Keratinocyte (primary cell): Measurements from ENCODE around the gene TMEM120B. TPM values are rescaled to one million over a fixed set of nuclear protein-coding genes. Genes with fewer than 3 reads are reported as not detected.

ENCODE experiments used
- DNase-seq: peaks from one replicate; pipeline ENCODE4 v3.0.0-alpha.2; 2011; ENCODE audit warnings: low read depth, missing footprints, low spot score
- FAIRE-seq: peaks from 2 replicates; lab custom pipeline; 2011; peaks lifted over from hg19 to GRCh38; lab: Jason Lieb, UNC
- H2AFZ ChIP-seq: 2 replicates; pipeline ENCODE4 v1.6.0; 2012; ENCODE audit warnings: low read length, control low read depth, inconsistent platforms; ENCODE audit not compliant: control insufficient read depth
- H3K27ac ChIP-seq: 2 replicates; pipeline ENCODE4 v1.5.1; 2011; ENCODE audit warnings: low read length; ENCODE audit not compliant: control insufficient read depth, insufficient read depth
- H3K27me3 ChIP-seq: 3 replicates; pipeline ENCODE4 v1.6.0; 2011; ENCODE audit warnings: low read length; ENCODE audit not compliant: control insufficient read depth, insufficient read depth; ENCODE audit errors: extremely low read depth
- H3K36me3 ChIP-seq, 2 experiments: 2 replicates in 1 of 2; 3 replicates in 1 of 2; pipeline ENCODE4 v1.5.1; 2011; ENCODE audit warnings: low read length in 2 of 2, mild to moderate bottlenecking in 1 of 2; ENCODE audit not compliant: control insufficient read depth in 2 of 2, insufficient read depth in 2 of 2; ENCODE audit errors: extremely low read depth in 1 of 2
- H3K4me1 ChIP-seq: 3 replicates; pipeline ENCODE4 v1.5.1; 2011; ENCODE audit warnings: low read length; ENCODE audit not compliant: control insufficient read depth, insufficient read depth; ENCODE audit errors: extremely low read depth
- H3K4me2 ChIP-seq: 3 replicates; pipeline ENCODE4 v1.6.0; 2011; ENCODE audit warnings: low read depth, low read length; ENCODE audit not compliant: control insufficient read depth, insufficient read depth; ENCODE audit errors: extremely low read depth
- H3K4me3 ChIP-seq, 3 experiments: fragments of 200-600 bp in 1 of 3; sonication (generic) in 1 of 3; 2 replicates in 2 of 3; 3 replicates in 1 of 3; pipeline ENCODE4 v1.5.1; 2011 to 2016; ENCODE audit warnings: low read length in 3 of 3, mild to moderate bottlenecking in 3 of 3, control low read depth in 2 of 3, inconsistent platforms in 1 of 3, low read depth in 1 of 3, mixed read lengths in 1 of 3, mixed run types in 1 of 3, moderate library complexity in 1 of 3; ENCODE audit not compliant: control insufficient read depth in 2 of 3, insufficient read depth in 2 of 3; ENCODE audit errors: extremely low read depth in 1 of 3
- H3K79me2 ChIP-seq: 2 replicates; pipeline ENCODE4 v1.6.0; 2012; ENCODE audit warnings: low read length; ENCODE audit not compliant: control insufficient read depth, insufficient read depth
- H3K9ac ChIP-seq: 3 replicates; pipeline ENCODE4 v1.6.0; 2011; ENCODE audit warnings: low read length; ENCODE audit not compliant: control insufficient read depth, insufficient read depth; ENCODE audit errors: extremely low read depth
- H3K9me1 ChIP-seq: 3 replicates; pipeline ENCODE4 v1.6.0; 2011; ENCODE audit warnings: low read length; ENCODE audit not compliant: control insufficient read depth, insufficient read depth; ENCODE audit errors: extremely low read depth
- H3K9me3 ChIP-seq: 2 replicates; pipeline ENCODE4 v1.5.1; 2012; ENCODE audit warnings: low read depth, low read length; ENCODE audit not compliant: control insufficient read depth
- H4K20me1 ChIP-seq: 3 replicates; pipeline ENCODE4 v1.6.0; 2011; ENCODE audit warnings: low read length; ENCODE audit not compliant: control insufficient read depth, insufficient read depth; ENCODE audit errors: extremely low read depth
- CTCF ChIP-seq, 3 experiments: IDR thresholded peaks in 1 of 3; conservative IDR thresholded peaks in 1 of 3; optimal IDR thresholded peaks in 1 of 3; 2 replicates in 2 of 3; 3 replicates in 1 of 3; pipeline versions ENCODE3 to v1.5.1; 2011; ENCODE audit warnings: low read length in 3 of 3, mild to moderate bottlenecking in 3 of 3, moderate library complexity in 2 of 3, control low read depth in 1 of 3, inconsistent platforms in 1 of 3; ENCODE audit not compliant: insufficient read depth in 2 of 3; ENCODE audit errors: extremely low read depth in 1 of 3
- EZH2 ChIP-seq: IDR thresholded peaks from one replicate; pipeline ENCODE4 v1.6.1; 2012; ENCODE audit warnings: inconsistent platforms, mild to moderate bottlenecking, low read length, moderate library complexity
- dilution Hi-C: fragments of 300-500 bp; cut with MboI; formaldehyde crosslinking; loops from one replicate; pipeline ENCODE4 v1.7.0; 2020; ENCODE audit warnings: low sequenced_read_pairs; ENCODE audit not compliant: extremely low pct_ligation_motif_present
- polyA plus RNA-seq, 5 experiments: library from polyadenylated mRNA; depleted of rRNA in 3 of 5; stranded (reverse) in 3 of 5; stranded (forward) in 1 of 5; unstranded in 1 of 5; fragments of >200 nt; gene quantifications; 1 replicate in 1 of 5; 2 replicates in 3 of 5; 3 replicates in 1 of 5; pipeline versions ENCODE4 v1.2.1 to v1.2.3, GENCODE V29; 2011 to 2012; ENCODE audit warnings: missing spikeins in 2 of 5, low read depth in 1 of 5, low replicate concordance in 1 of 5

TMEM120B gene
- polyA plus RNA-seq, 1 donor (not counting 4 experiments of a cell fraction or from before 2014, with no cell fraction given) = 6.9 TPM

GRCh38 chr12:121799842-121800693 is 87.5 kb downstream of the TMEM120B start:
- peak overlapping the region; percentile 98 for H3K9ac ChIP-seq
- H3K4me3 ChIP-seq = peak overlapping the region; percentile 50 to 62 (median 58)
- TF ChIP-seq EZH2 (no peak), CTCF (optimal IDR thresholded peaks at IDR 0.05 in 1 of 3, IDR thresholded peaks at IDR 0.05 in 1 of 3, conservative IDR thresholded peaks at IDR 0.05 in 1 of 3; ENCODE audit: extremely low read depth in 1 of 3, insufficient read depth in 2 of 3, low read length in 3 of 3) (no peak)
- no peaks in the 10 kb centered on the region for H3K27me3 ChIP-seq
- H2AFZ ChIP-seq = peak overlapping the region; percentile 37
- H3K9me1 ChIP-seq = no peaks in the 10 kb centered on the region
- peaks cover 18% of the 10 kb centered on the region for H3K79me2 ChIP-seq
- dilution Hi-C loops = no loop called here
- peak overlapping the region; percentile 90 for H3K27ac ChIP-seq
- no peaks in the 10 kb centered on the region for H4K20me1 ChIP-seq
- H3K9me3 ChIP-seq = no peaks in the 10 kb centered on the region
- FAIRE-seq = no peak
- peak overlapping the region; percentile 95 for H3K4me2 ChIP-seq
- H3K4me1 ChIP-seq = peaks cover 45% of the 10 kb centered on the region
- DNase-seq = no peak
- peaks cover 5 to 6% of the 10 kb centered on the region in 2 experiments for H3K36me3 ChIP-seq

DNA sequence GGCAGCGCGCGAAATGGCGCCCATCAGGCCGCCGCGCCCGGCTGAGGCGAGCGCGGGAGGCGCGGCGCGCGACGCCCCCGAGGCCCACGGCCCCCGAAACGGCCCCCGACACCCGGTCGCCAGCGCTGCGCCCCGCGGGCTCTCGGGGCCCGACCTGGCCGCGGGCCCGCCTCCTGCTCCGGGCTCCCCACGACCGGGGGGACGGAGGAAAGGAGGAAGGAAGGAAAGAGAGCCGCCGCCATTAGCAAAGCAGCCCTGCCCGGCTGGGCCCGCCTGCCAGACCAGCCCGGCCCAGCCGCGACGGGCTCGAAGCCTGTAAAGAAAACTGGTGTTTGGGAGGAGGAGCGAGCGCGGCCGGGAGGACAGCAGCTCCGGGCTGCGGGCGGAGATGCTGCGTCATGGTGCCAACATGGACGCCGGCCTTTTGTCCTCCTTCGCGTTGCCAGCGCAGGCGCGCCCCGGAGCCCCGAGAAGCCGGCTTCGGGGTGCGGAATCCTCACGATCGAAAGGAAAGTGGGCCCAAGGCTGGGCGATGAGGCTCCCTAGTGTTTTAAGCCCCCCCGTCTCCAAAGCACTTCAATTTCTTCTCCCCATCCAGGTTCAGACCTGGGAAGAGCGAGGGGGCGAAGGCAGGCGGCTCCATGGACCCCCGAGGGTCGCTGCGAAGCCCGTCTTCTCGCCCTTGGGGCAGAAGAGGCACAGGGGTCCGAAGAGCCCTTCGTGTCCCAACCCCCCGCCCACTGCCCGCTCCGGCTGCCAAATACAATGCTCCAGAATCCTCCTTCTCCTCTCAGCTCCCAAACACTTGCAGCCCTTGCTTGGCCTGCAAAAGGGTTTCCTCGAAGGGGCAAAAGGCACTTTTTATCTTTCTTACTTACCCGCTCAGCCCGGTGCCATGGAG is 88.4 kb downstream of the TMEM120B start:
- no peaks in the 10 kb centered on the region for H3K9me1 ChIP-seq
- H3K4me3 ChIP-seq = peak overlapping the region; percentile 65 to 82 (median 79)
- peak overlapping the region; percentile 98 for H3K9ac ChIP-seq
- no peak overlapping the region for H2AFZ ChIP-seq
- peaks cover 0 to 2% of the 10 kb centered on the region in 2 experiments for H3K36me3 ChIP-seq
- H3K4me1 ChIP-seq = peaks cover 49% of the 10 kb centered on the region
- dilution Hi-C loops = no loop called here
- no peaks in the 10 kb centered on the region for H4K20me1 ChIP-seq
- no peaks in the 10 kb centered on the region for H3K9me3 ChIP-seq
- FAIRE-seq = no peak
- no peaks in the 10 kb centered on the region for H3K27me3 ChIP-seq
- peaks cover 24% of the 10 kb centered on the region for H3K79me2 ChIP-seq
- TF ChIP-seq CTCF (optimal IDR thresholded peaks at IDR 0.05 in 1 of 3, IDR thresholded peaks at IDR 0.05 in 1 of 3, conservative IDR thresholded peaks at IDR 0.05 in 1 of 3; ENCODE audit: extremely low read depth in 1 of 3, insufficient read depth in 2 of 3, low read length in 3 of 3) = no peak
- no peak for TF ChIP-seq EZH2
- peak overlapping the region; percentile 90 for H3K27ac ChIP-seq
- peak overlapping the region; percentile 95 for H3K4me2 ChIP-seq
- DNase-seq = no peak
